ENCODE measurements around the gene DPH3.

DPH3 gene

DNA sequence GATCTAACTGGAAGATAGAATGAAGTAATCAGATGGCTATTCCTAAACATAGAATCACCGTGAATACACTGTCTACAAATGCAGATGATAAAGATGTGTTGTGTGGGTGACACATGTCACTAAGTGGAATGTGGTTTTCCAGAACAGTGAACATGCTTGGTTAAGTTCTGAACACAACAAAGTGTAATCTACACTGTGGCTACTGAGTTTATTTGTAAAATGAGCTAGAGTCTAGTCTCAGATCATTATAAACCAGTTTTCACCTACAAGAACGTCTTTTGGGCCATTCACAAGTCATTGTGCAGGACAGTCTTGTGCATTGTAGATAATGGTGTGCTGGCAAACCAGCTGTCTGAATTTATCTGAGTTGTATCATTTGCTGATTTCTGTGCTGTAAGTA lies 35.6 kb upstream of the DPH3 start:
- peak overlapping the region; percentile 92 for H3K27ac Mint-ChIP-seq
- H3K27me3 Mint-ChIP-seq: no peaks in the 10 kb centered on the region
- peak overlapping the region; percentile 78 for H3K4me3 Mint-ChIP-seq
- H3K36me3 Mint-ChIP-seq (ENCODE audit: low read depth): peaks cover 75% of the 10 kb centered on the region
- H3K4me1 Mint-ChIP-seq (ENCODE audit: low read depth): peaks cover 100% of the 10 kb centered on the region
- H3K9me3 Mint-ChIP-seq: no peaks in the 10 kb centered on the region

DNA sequence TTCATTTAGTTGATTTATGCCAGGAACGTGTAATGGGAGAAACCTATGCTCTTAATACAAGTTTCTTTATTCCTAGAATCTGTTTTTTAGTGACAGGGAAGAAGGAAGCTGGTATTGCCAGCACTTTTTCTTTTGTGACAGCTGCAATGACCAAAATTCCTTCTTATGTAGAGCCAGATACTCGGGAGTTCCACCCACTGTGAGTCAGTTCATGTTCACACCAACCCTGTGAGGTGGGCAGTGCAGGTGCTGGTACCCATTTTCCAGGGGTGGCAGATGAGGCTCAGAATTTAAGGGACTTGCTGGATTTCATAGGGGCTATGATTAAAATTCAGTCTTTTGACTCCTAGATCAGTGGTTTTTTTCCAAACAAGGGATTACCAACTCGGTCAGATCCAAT lies 35.0 kb upstream of the DPH3 start:
- Mint-ChIP-seq H3K27ac (peak overlapping the region; percentile 92), H3K27me3 (no peaks in the 10 kb centered on the region), H3K4me3 (peak overlapping the region; percentile 53), H3K36me3 (ENCODE audit: low read depth) (peaks cover 78% of the 10 kb centered on the region), H3K9me3 (no peaks in the 10 kb centered on the region), H3K4me1 (ENCODE audit: low read depth) (peaks cover 100% of the 10 kb centered on the region)

DNA sequence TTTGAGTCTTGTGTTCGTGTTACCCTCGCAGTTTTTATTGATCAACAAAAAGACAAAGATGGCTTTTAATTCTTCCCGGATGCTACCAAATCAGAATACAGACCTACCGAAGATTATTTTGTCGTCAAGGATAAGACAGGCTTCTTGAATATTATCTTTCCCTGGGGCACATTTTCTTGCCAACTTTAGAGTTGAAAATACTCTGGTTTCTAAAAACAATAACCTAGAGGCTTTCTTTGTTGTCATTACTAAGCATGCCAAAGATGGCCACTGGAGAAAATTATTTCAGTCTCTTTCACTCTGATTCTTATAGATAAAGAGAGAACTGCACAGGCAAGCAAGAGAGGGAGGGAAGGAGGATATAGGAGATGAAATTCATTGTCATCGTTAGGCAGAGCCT lies 34.1 kb upstream of the DPH3 start:
- peak overlapping the region; percentile 12 for H3K4me3 Mint-ChIP-seq
- H3K4me1 Mint-ChIP-seq (ENCODE audit: low read depth): peaks cover 100% of the 10 kb centered on the region
- H3K9me3 Mint-ChIP-seq: no peaks in the 10 kb centered on the region
- H3K36me3 Mint-ChIP-seq (ENCODE audit: low read depth): peaks cover 81% of the 10 kb centered on the region
- H3K27ac Mint-ChIP-seq: peak overlapping the region; percentile 92
- H3K27me3 Mint-ChIP-seq: no peaks in the 10 kb centered on the region

DNA sequence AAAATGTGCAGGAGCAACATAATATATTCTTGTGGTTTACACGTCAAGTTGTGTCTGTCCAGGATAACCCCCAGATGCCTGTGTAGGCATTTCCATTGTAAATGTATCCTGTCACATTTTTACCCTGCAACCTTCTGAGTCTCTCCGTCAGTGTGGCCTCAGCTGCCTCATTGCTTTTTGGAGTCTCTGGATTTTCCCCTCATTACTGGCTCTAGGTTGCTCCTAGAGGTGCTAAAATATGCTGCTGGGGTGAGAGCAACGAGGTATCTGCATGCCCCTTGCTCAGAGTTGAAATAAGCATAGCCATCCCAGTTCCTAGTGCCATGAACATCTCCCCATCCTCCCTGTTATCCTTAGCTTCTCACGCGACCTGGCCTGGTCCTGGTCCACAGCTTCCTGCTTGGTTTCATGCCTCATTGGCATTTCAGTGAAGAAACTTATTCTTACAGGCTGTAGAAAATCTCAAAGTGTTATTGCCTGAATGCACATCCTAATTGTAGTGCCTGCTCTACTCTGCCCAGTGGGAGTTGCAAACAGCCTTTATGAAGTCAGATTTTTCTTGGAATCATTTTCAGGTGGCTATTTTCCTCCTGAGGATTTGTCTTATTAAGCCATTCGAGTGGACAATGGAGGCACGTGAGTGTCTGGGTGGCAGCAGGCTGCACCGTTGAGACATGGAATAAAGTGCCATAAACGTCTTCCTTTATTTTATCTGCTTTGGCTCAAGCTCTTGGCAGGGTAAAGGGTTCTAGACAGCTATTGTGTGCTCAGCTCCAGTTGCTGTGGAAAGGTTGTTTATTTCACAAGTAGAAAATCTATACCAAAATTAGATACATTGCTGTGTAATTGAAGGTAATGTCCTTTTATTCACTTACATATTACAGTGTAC lies 33.5 kb upstream of the DPH3 start:
- Mint-ChIP-seq H3K4me1 (ENCODE audit: low read depth) (peaks cover 100% of the 10 kb centered on the region), H3K36me3 (ENCODE audit: low read depth) (peaks cover 84% of the 10 kb centered on the region), H3K27ac (peak overlapping the region; percentile 92), H3K9me3 (no peaks in the 10 kb centered on the region), H3K27me3 (no peaks in the 10 kb centered on the region), H3K4me3 (peak overlapping the region; percentile 12)

DNA sequence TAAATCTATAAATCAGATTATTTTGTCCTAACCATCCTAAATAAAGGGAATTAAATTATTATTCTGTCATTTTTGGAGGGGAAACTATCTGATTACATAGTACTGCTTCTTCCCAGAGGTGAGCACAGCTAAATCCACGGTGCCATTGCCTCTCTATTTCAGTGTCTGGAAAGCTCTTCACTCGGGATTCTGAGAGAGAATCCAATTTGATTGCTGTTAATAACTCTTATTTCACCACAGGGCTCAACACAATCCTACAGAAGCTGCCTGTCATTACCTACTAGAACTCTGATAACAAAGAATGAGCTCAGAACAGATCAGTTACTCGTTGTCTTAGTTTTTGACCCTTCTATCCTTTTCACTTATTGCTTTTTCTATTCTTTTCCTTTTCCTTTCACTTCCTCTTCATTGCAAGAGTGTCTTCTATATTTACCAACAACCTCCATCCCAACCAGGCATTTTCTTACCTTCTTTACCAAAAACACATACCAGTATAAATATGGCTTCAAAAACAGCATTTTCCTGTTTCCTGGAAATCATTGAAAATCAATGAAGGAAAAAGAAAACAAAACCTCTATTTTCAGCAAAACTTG lies 30.7 kb upstream of the DPH3 start:
- Mint-ChIP-seq H3K36me3 (ENCODE audit: low read depth) (peaks cover 82% of the 10 kb centered on the region), H3K27ac (peak overlapping the region; percentile 93), H3K27me3 (no peaks in the 10 kb centered on the region), H3K9me3 (peaks cover 5% of the 10 kb centered on the region), H3K4me1 (ENCODE audit: low read depth) (peaks cover 99% of the 10 kb centered on the region), H3K4me3 (peak overlapping the region; percentile 54)

DNA sequence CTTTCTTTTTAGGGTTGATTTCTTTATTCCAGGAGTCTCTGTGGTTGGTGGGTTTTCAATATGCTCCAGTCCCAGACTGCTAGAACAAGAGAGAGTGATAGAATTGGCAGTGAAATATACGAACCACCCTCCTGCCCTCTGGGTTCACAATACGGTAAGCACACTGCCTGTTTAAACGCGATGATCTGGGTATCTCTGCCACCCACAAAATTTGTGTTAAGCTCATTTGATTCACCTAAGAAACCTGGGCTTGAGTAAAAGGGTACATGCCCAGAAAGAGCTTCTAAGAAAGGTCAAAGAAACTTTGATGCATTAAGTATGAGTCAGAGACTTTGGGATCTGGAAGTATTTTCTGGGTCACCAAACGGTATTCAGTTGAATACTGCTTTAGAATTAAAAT lies 30.1 kb upstream of the DPH3 start:
- Mint-ChIP-seq H3K9me3 (peaks cover 5% of the 10 kb centered on the region), H3K27me3 (no peaks in the 10 kb centered on the region), H3K4me3 (peak overlapping the region; percentile 64), H3K4me1 (ENCODE audit: low read depth) (peaks cover 99% of the 10 kb centered on the region), H3K27ac (peak overlapping the region; percentile 87), H3K36me3 (ENCODE audit: low read depth) (peaks cover 82% of the 10 kb centered on the region)

DNA sequence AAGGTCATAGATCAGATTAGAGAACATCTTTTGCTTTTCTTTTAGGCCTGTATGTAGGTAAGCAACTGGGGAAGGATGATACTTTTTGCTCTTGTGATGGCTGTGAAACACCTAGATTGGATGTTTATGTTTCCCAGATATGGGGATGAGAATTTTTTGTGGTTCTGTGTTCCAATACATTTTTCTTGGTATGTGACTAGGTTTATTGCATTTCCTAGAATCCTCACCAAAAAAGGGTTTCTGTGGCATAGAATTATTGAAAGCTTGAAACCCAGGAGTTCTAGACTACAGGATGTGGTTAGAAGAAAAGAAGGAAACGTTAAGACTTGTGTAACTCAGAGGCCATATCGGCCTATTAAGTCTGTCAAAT lies 26.1 kb upstream of the DPH3 start:
- Mint-ChIP-seq H3K4me3 (peak overlapping the region; percentile 81), H3K36me3 (ENCODE audit: low read depth) (peaks cover 78% of the 10 kb centered on the region), H3K27ac (peak overlapping the region; percentile 97), H3K9me3 (peaks cover 5% of the 10 kb centered on the region), H3K4me1 (ENCODE audit: low read depth) (peaks cover 99% of the 10 kb centered on the region), H3K27me3 (no peaks in the 10 kb centered on the region)

DNA sequence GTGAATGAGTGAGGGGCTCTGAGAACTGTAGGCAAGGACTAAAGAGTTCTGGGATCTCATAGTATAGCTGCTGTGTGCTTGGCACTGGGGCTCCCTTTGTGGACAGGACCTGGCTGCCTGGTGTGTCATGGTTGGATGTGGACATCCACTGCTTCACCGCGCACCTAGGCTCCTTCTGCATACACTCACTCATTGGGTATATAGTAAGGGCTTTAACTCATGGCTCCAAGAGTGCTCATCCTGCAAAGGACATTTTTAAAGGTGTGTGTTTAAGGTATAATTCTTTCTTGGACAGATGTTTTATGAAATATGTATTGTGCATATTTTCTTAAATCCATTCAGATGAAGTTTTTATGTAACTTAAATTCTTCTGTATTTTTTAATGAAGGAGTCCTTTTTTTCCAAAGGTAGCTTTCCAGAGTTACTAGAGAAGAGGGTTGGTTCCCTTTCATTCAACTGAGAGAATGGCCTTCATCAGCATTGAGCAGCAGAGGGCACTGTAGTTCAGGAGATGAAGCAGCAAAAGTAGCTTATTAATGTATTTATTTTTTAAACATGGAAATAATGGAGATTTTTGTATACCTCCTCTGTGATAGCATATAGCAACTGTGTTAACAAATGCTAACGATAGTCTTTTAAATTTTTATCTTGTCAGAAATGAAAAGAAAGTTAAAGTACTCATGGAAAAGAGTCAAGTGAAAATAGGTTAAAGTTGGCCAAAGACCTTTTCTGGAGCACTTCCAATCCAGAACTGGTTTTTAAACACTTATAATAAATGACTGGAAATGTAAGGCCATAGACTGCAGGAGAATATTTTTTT lies 25.5 kb upstream of the DPH3 start:
- peaks cover 74% of the 10 kb centered on the region for H3K36me3 Mint-ChIP-seq (ENCODE audit: low read depth)
- H3K27me3 Mint-ChIP-seq: no peaks in the 10 kb centered on the region
- H3K9me3 Mint-ChIP-seq: peaks cover 5% of the 10 kb centered on the region
- peak overlapping the region; percentile 81 for H3K4me3 Mint-ChIP-seq
- peaks cover 99% of the 10 kb centered on the region for H3K4me1 Mint-ChIP-seq (ENCODE audit: low read depth)
- H3K27ac Mint-ChIP-seq: peak overlapping the region; percentile 97

DNA sequence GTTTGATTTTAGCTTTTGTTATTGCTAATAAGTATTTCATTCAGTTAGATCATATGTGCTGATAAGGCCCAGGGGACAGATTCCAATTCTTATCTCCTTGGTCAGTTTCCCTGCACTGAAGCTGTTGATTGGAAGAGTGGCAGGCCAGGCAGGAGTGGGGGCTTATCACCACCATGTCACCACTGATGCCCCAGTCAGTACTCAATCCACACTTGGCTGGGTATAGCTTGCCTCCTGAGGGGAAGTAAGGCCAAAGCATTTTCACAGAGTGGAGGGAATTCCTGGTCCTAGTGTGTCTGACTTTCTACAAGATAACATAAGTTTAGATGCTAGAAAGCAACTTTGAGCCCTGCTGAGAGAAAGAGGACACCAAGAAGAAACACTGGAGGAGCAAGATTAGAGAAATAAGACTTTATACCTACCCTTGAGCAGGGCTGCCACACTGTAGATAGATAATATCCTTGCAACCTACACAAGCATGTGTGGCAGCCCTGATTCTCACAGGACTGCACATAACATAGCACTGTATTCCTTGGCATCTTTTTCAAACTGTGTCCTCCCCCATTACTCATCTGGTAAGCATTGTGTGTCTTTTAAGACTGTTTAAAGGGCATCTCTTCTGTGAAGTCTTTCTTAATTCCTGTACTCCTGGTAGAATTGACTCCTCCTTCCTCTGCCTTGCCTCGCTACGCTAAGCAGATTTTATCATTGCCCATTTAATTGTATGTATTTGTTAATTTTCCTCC lies 24.6 kb upstream of the DPH3 start:
- Mint-ChIP-seq H3K4me1 (ENCODE audit: low read depth) (peaks cover 99% of the 10 kb centered on the region), H3K27me3 (no peaks in the 10 kb centered on the region), H3K27ac (peak overlapping the region; percentile 97), H3K36me3 (ENCODE audit: low read depth) (peaks cover 76% of the 10 kb centered on the region), H3K9me3 (peaks cover 5% of the 10 kb centered on the region), H3K4me3 (peak overlapping the region; percentile 81)

DNA sequence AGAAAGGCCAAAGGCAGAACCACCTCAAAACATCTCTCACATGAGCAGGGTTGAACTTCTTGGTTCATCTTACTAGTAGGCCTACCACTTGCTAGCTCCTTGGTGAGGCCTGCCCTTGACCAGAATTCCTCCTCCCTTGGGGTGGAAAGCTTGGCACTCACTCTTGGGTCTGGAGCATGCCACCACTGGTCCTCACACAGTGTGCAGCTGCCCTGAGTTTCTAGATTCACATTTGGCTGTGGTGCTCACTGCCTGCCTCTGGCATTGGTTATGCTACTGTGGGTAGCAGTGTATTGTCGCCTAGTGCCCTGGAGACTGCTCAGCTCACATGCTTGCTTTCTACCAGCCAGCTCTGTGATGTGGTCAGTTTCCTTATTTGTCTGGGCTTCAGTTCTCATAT lies 23.9 kb upstream of the DPH3 start:
- Mint-ChIP-seq H3K4me3 (peak overlapping the region; percentile 81), H3K27me3 (no peaks in the 10 kb centered on the region), H3K36me3 (ENCODE audit: low read depth) (peaks cover 77% of the 10 kb centered on the region), H3K27ac (peak overlapping the region; percentile 97), H3K9me3 (peaks cover 5% of the 10 kb centered on the region), H3K4me1 (ENCODE audit: low read depth) (peaks cover 95% of the 10 kb centered on the region)

DNA sequence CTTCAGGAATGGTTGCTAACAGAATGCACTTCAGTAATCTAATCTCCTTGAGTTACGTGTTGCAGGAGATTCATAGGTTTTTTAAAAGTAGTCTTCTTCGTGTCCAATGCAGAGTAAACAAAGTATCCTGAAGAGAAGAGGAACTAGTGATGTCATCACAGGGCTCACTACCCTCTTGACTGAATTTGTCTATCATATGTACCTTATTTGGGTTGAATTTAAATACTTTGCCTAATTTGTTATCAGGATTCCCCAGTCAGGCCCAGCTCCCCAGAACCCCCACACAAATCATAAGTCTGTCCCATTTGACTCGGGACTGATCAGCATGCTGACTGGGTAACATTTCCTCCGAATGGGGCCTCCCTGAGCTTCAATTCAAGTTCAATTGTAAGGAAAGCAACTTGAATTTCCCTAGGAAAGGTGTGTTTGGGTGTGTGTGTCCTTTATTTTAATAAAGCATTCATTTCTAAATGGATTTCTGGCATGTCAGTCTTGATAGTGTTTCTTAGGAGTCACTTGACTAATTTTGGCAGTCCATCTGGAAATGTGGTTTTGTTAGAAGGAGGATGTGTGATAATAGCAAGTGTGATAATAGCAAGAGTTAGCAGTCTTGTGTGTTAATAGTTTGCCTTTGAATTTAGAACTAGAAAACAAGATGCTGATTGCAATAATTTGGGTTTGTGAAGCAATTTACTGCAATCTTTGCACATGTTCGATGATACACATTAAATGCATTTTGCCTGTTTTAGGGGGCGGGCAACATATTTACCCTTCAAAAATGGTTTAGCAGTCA lies 22.2 kb upstream of the DPH3 start:
- Mint-ChIP-seq H3K4me3 (peak overlapping the region; percentile 81), H3K36me3 (ENCODE audit: low read depth) (peaks cover 77% of the 10 kb centered on the region), H3K27ac (peak overlapping the region; percentile 97), H3K4me1 (ENCODE audit: low read depth) (peaks cover 83% of the 10 kb centered on the region), H3K27me3 (no peaks in the 10 kb centered on the region), H3K9me3 (no peaks in the 10 kb centered on the region)

DNA sequence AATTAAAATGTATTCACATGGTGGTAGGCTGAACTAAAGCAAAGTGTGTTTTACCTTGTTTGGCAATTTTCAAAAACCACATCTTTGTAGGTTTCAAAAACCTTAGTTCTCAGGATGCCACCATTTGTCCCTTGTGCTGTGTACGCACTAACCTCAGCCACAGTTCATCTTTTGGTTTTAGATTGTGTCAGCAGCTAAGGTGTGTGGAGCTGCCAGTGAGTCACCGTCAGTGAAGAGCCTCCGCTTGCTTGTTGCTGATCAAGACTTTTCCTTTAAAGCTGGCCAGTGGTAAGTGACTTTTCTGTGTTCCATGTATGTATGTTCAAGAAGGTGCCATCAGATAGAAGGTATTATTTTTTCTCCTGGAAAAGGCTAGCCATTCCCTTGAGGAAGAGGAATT lies 21.4 kb upstream of the DPH3 start:
- peak overlapping the region; percentile 81 for H3K4me3 Mint-ChIP-seq
- peaks cover 75% of the 10 kb centered on the region for H3K36me3 Mint-ChIP-seq (ENCODE audit: low read depth)
- peak overlapping the region; percentile 97 for H3K27ac Mint-ChIP-seq
- no peaks in the 10 kb centered on the region for H3K9me3 Mint-ChIP-seq
- no peaks in the 10 kb centered on the region for H3K27me3 Mint-ChIP-seq
- peaks cover 75% of the 10 kb centered on the region for H3K4me1 Mint-ChIP-seq (ENCODE audit: low read depth)

DNA sequence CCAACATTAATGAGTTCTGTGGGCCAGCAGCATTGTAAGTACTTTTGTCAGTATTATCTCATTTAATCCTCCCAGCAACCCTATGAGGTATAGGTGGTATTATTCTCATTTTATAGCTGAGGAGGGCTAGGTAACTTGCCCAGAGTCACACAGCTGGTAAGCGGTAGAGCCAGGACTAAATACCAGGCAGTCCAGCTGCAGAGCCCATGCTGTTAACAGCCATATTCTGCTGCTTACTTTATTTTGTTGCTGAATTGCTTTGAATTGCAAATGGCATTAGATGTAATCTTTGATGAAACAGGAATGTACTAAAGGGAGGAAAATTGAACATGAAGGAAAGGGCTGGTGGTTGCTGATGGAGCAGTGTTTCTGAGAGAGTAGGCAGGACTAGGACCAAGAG lies 19.9 kb upstream of the DPH3 start:
- H3K27me3 Mint-ChIP-seq: no peaks in the 10 kb centered on the region
- peak overlapping the region; percentile 97 for H3K27ac Mint-ChIP-seq
- H3K4me3 Mint-ChIP-seq: peak overlapping the region; percentile 31
- peaks cover 71% of the 10 kb centered on the region for H3K36me3 Mint-ChIP-seq (ENCODE audit: low read depth)
- peaks cover 60% of the 10 kb centered on the region for H3K4me1 Mint-ChIP-seq (ENCODE audit: low read depth)
- no peaks in the 10 kb centered on the region for H3K9me3 Mint-ChIP-seq

DNA sequence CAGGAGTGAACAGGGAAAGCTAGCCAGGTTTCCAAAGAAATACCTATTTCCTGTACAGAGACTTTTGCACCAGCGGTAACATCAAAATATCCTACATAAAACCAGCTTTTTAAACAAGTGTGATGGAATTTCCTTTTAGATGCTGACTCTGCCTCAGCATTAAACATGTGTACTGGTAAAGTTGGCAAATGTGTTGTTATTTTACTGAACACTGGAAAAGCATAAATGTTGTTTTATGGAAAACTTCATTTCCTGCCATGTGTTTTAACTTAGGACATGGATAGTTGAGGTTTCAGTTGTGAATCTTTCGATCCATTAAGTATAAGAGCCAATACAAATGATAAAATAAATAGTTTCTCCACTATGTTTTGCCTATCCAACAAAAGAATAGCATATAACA lies 15.9 kb upstream of the DPH3 start:
- H3K4me1 Mint-ChIP-seq (ENCODE audit: low read depth): peaks cover 20% of the 10 kb centered on the region
- H3K4me3 Mint-ChIP-seq: no peak overlapping the region
- no peak overlapping the region for H3K27ac Mint-ChIP-seq
- peaks cover 56% of the 10 kb centered on the region for H3K36me3 Mint-ChIP-seq (ENCODE audit: low read depth)
- no peaks in the 10 kb centered on the region for H3K9me3 Mint-ChIP-seq
- H3K27me3 Mint-ChIP-seq: no peaks in the 10 kb centered on the region
